ENCODE results near the gene SPATA2. TPM values are rescaled to one million over a fixed set of nuclear protein-coding genes. Genes with fewer than 3 reads are reported as not detected.
A peak's percentile ranks its signal among the peaks of the same experiment; 100 is the strongest.

SPATA2 gene
- total and polyA plus RNA-seq, 2 of the 13 experiments (the other 11 are each of a cell fraction or from before 2014, with no cell fraction given) = 3.2 to 8.7 TPM

GRCh38 chr20:49877386-49877921, 37.9 kb downstream of the SPATA2 start:
- Histone ChIP-seq H3K79me2 (ENCODE audit: insufficient read depth, low read length) (no peaks in the 10 kb centered on the region), H3K4me1 (ENCODE audit: insufficient read depth, low read length) (peaks cover 38% of the 10 kb centered on the region), H3K27me3 (ENCODE audit: control insufficient read depth in 1 of 2, insufficient read depth in 2 of 2, low read length in 2 of 2) (no peaks in the 10 kb centered on the region), H3K9me3 (ENCODE audit: low read length) (no peaks in the 10 kb centered on the region), H3K9ac (ENCODE audit: insufficient read depth, low read depth, low read length) (no peak overlapping the region), H2AFZ (ENCODE audit: low read length) (no peak overlapping the region), H3K27ac (ENCODE audit: extremely low read length, insufficient read depth, low read length) (no peak overlapping the region), H3K4me3 (replicated peaks in 1 of 3; ENCODE audit: insufficient read depth in 1 of 3, low read depth in 2 of 3, low read length in 3 of 3) (no peak overlapping the region), H4K20me1 (ENCODE audit: insufficient read depth, low read length) (no peaks in the 10 kb centered on the region), H3K4me2 (ENCODE audit: low read depth, low read length) (no peak overlapping the region), H3K36me3 (replicated peaks in 1 of 2; ENCODE audit: control insufficient read depth in 1 of 2, insufficient read depth in 2 of 2, low read length in 2 of 2) (peaks cover 4 to 18% of the 10 kb centered on the region in 2 experiments; a peak in 4 of 5 replicates)
- in situ Hi-C loops (cut with HindIII; ENCODE audit: extremely low pct_ligation_motif_present, low pct_unique_long_range_greater_than_20kb) (loop anchor here (25.0 kb wide), 1 partner anchor 540 kb away; no protein-coding TSS in a partner anchor), intact Hi-C loops (cut with micrococcal nuclease; ENCODE audit: unreplicated experiment) (no loop called here)
- TF ChIP-seq FOXP1 (IDR thresholded peaks at IDR 0.05) (no peak), FOXP1 (CRISPR knock-in tag; IDR thresholded peaks at IDR 0.05) (0 out of 2 replicates have a peak, but pooled peaks have one; percentile 38), HNRNPK (IDR thresholded peaks at IDR 0.05; ENCODE audit: low read depth, low read length, poor library complexity, severe bottlenecking) (no peak), CCAR2 (optimal IDR thresholded peaks at IDR 0.05; ENCODE audit: low read depth, low read length) (no peak)
- DNase-seq (ENCODE audit: low spot score) = no peak
- POLR2A ChIA-PET = interaction anchor here (0.7 to 1.7 kb wide), 2 partner anchors 9 to 39 kb away, joined by 3 to 7 read pairs; no protein-coding TSS in a partner anchor
- peak; percentile 66 for FAIRE-seq
- no TSS peak for BruUV-seq (replicated peaks)
- WGBS (ENCODE audit: low lambda C conversion rate) = 75% methylated on average over 4 of the region's 4 CpGs
- CTCF ChIA-PET (ENCODE audit: low intra/inter-chr PET ratio, low total read pairs) = interaction anchor here (0.8 kb wide), 1 partner anchor 336 kb away, joined by 3 read pairs; no protein-coding TSS in a partner anchor
- no peak; the same call in 2 of the 3 replicates for ATAC-seq

GRCh38 chr20:49874696-49875095, 40.6 kb downstream of the SPATA2 start:
- H3K4me2 ChIP-seq (ENCODE audit: low read depth, low read length) = no peak overlapping the region
- H3K27ac ChIP-seq (ENCODE audit: extremely low read length, insufficient read depth, low read length) = no peak overlapping the region
- ChIA-PET POLR2A (interaction anchor here (1.0 kb wide), 1 partner anchor 59 kb away, joined by 3 read pairs; no protein-coding TSS in a partner anchor), CTCF (ENCODE audit: low intra/inter-chr PET ratio, low total read pairs) (no interaction called here)
- no peak overlapping the region for H2AFZ ChIP-seq (ENCODE audit: low read length)
- 95% methylated on average over 6 of the region's 6 CpGs for WGBS (ENCODE audit: low lambda C conversion rate)
- no peak for FAIRE-seq
- no peaks in the 10 kb centered on the region for H3K27me3 ChIP-seq (ENCODE audit: control insufficient read depth in 1 of 2, insufficient read depth in 2 of 2, low read length in 2 of 2)
- ATAC-seq = no peak
- intact Hi-C loops (cut with micrococcal nuclease; ENCODE audit: unreplicated experiment) = no loop called here
- peaks cover 38% of the 10 kb centered on the region for H3K4me1 ChIP-seq (ENCODE audit: insufficient read depth, low read length)
- H3K9ac ChIP-seq (ENCODE audit: insufficient read depth, low read depth, low read length) = no peak overlapping the region
- H3K36me3 ChIP-seq (replicated peaks in 1 of 2; ENCODE audit: control insufficient read depth in 1 of 2, insufficient read depth in 2 of 2, low read length in 2 of 2) = peaks cover 2 to 10% of the 10 kb centered on the region in 2 experiments; a peak in 2 of 5 replicates
- no TSS peak for BruUV-seq (replicated peaks)
- no peaks in the 10 kb centered on the region for H3K79me2 ChIP-seq (ENCODE audit: insufficient read depth, low read length)
- TF ChIP-seq ZNF737 (CRISPR knock-in tag; IDR thresholded peaks at IDR 0.05; ENCODE audit: borderline replicate concordance) = 0 out of 2 replicates have a peak, but pooled peaks have one; percentile 26
- no peak for TF ChIP-seq ZNF232 (CRISPR knock-in tag; IDR thresholded peaks at IDR 0.05; ENCODE audit: borderline replicate concordance)
- H3K4me3 ChIP-seq (replicated peaks in 1 of 3; ENCODE audit: insufficient read depth in 1 of 3, low read depth in 2 of 3, low read length in 3 of 3) = no peak overlapping the region
- no peak for DNase-seq (ENCODE audit: low spot score)
- no peaks in the 10 kb centered on the region for H3K9me3 ChIP-seq (ENCODE audit: low read length)
- no peaks in the 10 kb centered on the region for H4K20me1 ChIP-seq (ENCODE audit: insufficient read depth, low read length)
- in situ Hi-C loops (cut with HindIII; ENCODE audit: extremely low pct_ligation_motif_present, low pct_unique_long_range_greater_than_20kb) = loop anchor here (25.0 kb wide), 1 partner anchor 537 kb away; no protein-coding TSS in a partner anchor

Measured in HepG2 (cell line).